ELF-1 (cell line): ENCODE data around the gene HOXD11.

ENCODE experiments used
- DNase-seq: peaks from one replicate; pipeline ENCODE4 v3.0.0-alpha.2; 2016; ENCODE audit warnings: low read depth, low spot score

Gene HOXD11

DNA sequence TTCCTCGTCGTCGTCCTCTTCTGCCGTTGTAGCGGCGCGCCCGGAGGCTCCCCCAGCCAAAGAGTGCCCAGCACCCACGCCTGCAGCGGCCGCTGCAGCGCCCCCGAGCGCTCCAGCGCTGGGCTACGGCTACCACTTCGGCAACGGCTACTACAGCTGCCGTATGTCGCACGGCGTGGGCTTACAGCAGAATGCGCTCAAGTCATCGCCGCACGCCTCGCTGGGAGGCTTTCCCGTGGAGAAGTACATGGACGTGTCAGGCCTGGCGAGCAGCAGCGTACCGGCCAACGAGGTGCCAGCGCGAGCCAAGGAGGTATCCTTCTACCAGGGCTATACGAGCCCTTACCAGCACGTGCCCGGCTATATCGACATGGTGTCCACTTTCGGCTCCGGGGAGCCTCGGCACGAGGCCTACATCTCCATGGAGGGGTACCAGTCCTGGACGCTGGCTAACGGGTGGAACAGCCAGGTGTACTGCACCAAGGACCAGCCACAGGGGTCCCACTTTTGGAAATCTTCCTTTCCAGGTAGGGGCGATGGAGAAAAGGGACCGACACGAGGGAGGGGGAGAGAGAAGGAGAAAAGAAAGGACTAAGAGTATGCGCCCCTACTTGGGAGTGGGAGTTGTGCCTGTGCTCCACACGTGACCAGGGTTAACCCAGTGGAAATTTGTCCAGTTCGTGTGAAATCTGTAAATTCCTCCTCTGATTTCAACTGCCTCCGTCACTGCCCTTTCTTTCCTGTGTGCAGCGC is 13.8 kb upstream of the HOXD11 start:
- DNase-seq: peak; percentile 55

DNA sequence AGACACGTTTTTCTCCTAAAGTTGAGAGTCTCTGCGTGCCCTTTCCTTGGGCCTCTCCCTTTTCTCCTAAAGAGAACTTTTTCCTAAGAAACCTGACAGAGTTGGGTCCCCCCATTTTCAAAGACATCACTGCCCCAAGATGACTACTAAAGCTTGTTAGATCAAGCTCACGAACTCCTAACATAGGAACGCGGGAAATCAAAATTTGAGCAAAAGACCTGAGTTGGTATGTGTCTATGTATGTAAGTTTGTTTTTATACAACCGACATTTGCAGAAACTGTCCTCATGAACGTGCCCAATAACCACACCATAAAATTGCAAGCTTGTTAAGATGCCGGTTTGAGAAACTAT is 13.2 kb upstream of the HOXD11 start:
- DNase-seq: no peak

DNA sequence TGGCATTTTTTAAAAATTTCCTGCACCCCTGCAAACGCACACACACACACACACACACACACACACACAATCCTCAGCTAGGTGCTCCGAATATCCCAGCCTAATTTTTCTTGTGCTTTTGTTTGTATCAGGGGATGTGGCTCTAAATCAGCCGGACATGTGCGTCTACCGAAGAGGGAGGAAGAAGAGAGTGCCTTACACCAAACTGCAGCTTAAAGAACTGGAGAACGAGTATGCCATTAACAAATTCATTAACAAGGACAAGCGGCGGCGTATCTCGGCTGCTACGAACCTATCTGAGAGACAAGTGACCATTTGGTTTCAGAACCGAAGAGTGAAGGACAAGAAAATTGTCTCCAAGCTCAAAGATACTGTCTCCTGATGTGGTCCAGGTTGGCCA is 12.7 kb upstream of the HOXD11 start:
- no peak for DNase-seq

DNA sequence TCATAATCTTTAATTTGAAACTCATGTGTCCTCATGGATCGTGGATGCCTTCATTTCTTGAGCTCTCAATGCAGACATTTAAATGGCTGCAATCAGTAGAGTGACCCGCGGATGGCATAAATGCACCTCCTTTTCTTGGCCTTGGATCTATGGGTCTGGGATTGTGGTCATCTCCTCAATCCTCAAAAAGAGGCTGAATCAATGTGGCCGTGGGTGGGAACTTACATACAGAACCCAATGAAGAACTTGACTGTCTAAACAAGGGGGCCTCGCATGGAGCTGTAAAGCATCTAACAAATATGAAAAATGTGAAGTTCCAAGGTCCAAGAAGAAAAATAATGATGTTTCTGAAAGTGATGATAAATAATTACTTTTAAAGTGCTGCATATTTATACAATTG is 11.7 kb upstream of the HOXD11 start:
- no peak for DNase-seq

DNA sequence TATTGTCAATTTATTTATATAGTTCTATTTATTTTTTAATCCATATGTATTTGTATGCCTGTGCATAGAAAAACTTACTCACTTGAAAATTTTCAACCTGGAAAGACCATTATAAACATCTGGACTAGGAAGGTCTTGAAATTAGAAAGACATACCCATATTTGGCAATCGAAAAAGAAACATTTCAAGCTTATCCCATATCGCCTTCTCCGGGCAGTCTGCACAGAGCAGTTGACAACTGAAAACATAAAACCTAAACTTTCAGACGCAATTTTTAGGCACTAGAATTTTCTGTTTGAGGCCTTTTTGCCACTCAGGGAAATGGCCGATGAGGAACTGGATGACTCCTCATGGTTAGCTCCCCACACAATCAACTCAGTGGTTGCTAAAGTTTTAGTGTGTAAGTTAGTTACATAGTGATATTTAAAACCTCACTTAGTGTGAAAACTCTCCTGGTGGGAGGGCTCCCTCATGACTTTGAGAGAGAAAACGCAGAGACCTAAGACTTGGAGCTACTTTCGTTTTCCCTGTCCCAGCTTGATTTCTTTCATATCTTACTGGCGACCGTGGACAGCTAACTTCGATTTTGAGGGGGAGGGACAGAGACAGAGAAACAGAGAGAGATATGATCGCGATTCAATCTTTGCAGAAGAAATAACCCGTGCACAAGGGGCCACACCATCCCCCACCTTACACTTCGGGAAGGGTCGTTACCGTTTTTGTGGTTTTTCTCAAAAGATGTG is 10.7 kb upstream of the HOXD11 start:
- no peak for DNase-seq

DNA sequence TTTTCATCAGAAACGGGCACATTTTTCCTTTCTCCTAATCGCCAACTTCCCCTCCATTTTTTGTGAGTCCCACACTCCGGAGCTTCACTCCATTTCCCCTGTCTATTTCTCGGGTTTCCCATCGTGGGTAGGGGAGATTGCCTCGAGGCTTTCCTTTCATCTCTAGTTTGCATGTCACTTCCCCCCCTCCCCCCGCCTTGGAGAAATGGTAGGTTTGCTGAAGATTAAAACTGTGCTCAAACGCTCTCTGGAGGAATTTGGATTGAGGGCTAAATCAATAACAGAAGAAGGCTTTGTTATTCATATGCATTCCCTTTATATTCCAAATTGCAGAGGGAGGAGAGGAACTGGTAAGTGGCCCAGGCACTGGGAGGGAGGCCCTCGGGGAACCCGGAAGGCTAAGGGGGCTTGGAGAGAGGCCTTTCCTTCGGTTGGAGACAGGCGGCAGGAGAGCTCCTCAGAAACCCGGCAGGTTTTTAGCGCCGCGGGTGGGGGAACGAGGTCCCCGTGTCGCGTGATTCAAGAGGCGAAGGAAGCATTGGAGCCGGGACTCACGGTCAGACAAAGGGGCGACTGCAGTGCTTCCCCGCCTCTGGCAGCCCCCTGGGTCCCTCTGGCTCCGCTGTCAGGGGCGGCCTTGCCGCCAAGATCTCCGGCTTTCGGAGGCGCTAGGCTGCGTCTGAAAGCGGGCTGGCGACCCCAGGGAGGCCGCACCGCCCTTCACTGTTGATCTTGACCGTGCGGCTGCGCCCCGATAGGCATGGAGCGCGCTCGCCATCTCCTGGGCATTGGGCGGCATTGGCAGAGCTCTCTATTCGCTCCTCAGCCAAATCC is 9.9 kb upstream of the HOXD11 start:
- peak; percentile 90 for DNase-seq

DNA sequence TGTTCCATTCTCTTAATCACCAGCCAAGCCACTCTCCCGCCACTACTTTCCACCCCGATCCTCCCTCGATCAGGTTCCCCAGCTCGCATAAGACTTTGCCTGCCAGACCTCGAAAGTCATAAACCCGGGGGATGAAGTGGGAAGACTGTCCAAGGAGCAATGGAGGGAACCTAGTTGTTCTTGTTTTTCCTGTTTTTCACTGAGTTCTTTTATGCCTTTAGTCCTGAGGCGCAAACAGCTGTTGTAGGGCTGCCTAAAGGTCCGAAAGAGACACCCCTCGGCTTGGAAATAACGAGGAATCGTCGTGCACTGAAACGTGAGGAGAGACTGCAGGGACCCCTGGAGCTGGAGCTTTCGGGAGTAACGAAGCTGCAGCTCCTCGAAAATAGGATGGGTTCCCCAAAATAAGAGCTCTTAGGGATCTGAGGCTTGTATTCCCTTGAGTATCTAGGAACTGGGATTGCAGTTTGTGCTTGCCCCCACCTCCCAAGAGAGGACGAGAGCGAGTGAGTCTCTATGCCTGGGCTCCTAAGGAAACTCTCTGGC is 9.2 kb upstream of the HOXD11 start:
- DNase-seq: peak; percentile 90

DNA sequence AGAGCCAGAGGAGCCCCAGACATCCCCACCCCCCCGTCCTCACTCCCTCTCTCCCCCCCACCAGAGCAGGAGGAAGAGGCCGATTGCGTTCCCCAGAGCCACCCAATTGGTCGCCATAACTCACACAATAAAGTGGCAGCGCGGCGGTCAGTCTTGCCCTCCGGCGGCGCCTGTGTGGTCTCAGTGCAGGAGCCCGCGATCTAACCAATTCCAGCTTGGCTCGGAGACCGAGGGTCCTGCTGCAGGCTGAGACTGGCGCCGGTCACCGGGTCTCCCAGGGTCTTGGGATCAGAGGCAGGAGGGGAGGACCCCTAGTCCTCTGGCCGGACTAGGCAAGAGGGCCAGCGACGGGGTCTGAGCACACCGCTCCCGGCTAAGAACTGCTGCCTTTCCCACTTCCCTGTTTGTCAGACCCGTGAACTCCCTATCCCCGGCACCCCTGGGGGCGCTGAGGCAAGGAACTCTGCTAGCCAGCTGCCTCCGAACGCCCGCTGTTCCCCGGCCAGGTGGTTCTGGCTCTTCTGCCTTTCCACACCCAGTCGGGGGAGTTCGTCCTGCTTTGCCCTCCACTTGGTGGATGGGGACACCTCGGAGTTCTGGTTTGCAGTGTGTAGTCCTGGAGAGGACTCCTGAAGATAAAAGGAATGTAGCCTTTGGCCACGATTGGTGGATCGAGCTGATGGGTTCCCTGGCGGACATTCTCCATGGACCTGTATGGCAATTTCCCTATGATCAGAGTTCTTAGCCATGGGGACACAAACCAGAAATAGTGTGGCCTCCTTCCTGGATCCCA is 8.5 kb upstream of the HOXD11 start:
- DNase-seq: peak; percentile 76

DNA sequence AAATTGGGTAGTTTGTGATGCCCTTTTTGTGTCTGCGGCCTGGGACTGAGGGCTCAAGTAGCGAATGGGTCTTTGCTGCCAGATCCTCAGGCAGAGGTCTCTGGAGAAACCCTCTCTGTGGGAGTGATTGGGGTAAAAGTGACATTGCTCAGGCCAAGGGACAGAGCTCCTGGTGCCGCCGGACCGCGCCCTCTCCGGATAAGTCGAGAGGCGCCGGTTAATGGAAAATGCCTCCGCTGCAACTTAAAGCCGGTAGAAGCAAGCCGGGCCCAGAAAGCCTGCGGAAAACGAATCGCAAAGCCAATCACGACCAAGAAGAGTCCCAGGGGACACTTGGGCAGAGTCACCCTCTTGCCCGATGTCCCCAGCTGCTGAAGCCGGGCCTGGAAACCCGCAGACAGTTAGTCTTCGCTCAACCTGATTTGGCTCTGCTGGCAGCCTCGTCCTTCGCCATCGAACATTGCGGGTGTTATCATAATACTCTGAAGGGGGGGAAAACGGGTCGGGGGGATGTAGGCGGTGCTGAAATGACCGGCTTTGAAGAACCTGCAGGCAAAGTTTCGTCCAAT is 7.8 kb upstream of the HOXD11 start:
- DNase-seq: peak; percentile 40

DNA sequence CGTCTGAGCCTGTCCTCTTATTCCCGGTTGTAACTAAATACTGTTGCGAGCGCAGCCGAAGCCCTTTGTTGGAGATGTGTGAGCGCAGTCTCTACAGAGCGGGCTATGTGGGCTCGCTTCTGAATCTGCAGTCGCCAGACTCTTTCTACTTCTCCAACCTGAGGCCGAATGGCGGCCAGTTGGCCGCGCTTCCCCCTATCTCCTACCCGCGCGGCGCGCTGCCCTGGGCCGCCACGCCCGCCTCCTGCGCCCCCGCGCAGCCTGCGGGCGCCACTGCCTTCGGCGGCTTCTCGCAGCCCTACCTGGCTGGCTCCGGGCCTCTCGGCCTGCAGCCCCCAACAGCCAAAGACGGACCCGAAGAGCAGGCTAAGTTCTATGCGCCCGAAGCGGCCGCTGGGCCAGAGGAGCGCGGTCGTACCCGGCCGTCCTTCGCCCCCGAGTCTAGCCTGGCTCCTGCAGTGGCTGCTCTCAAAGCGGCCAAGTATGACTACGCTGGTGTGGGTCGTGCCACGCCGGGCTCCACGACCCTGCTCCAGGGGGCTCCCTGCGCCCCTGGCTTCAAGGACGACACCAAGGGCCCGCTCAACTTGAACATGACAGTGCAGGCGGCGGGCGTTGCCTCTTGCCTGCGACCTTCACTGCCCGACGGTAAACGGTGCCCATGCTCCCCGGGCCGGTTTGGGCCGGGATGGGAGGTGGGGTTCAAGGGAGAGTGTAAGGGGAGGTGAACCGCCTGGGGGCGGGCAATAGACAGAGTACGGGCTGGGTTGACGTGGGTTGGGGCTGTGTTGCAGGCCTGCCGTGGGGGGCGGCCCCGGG is 7.1 kb upstream of the HOXD11 start, which contains the start of gene HOXD12:
Gene HOXD12 (plus strand): TSS at position 68 of the 819 bp plus-strand sequence. CDS start 7 bp downstream, at position 75.
- DNase-seq: peak; percentile 46

DNA sequence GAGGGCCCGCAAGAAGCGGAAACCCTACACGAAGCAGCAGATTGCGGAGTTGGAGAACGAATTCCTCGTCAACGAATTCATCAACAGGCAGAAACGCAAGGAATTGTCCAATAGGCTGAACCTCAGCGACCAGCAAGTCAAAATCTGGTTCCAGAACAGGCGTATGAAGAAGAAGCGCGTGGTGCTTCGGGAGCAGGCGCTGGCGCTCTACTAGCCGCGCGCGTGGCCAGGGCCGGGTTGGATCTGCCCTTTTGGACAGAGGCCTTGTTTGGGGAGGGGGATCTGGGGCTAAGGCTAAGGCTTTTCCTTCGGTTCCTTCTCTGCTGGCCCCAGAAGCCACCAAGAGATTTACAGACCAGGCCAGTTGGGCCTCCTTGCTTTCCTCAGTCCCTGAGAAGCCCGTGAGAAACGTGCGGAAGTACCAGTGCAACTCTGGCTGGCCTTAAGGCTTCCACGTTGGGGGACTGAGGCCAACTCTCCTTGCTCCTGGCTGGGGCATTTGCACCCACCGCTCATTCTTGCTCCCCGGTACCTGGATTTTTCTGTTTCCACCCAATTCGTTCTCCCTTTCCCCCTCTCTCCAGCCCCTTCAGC is 6.4 kb upstream of the HOXD11 start:
- DNase-seq: no peak

DNA sequence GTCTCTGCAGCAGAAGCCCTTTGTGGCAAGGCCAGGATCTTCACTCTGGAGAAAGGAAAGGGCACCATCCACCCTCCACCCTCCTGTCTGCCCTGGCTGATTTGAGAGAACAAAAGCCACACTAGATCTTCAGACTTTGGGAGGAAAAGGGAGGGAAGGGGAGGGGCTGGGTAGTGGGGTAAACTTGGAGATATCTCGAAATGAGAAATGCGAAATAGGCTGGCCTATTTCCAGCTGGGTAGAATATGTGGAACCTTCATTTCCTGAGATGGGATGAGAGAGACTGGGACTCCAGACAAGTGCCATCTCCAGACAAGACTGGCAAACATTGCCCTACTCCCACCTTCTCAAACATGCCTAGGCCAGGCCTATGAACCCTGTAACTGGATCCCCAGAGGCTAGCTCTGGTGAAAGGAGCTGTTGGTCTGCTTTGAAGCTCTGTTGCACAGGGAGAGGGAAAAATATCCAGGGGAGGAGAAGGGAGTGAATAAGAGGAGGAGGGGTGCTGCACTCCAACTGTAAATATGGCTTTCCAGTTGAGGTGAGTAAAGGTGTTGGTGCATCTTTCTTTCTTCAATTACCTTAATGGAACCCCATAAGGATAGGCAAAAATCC is 5.8 kb upstream of the HOXD11 start:
- no peak for DNase-seq

DNA sequence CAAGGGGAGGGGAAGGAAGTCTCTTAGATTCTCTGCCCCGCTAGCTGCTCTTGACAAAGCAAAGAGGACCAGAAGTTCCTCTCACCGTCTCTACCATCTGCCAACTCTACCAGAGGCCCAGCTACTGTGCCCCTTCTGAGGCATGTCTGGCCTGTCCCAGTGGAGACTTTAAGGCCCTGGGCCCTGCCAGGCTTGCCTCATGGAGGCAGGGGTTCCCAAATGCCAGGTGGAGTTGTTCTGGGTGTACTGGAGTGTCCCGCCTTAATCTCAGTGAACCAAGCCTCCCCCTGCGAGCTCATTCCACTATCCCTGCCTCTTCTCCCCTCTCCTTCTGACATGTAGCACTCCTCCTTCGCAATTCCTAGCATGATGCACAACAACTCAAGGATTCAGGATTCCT is 5.2 kb upstream of the HOXD11 start:
- no peak for DNase-seq

DNA sequence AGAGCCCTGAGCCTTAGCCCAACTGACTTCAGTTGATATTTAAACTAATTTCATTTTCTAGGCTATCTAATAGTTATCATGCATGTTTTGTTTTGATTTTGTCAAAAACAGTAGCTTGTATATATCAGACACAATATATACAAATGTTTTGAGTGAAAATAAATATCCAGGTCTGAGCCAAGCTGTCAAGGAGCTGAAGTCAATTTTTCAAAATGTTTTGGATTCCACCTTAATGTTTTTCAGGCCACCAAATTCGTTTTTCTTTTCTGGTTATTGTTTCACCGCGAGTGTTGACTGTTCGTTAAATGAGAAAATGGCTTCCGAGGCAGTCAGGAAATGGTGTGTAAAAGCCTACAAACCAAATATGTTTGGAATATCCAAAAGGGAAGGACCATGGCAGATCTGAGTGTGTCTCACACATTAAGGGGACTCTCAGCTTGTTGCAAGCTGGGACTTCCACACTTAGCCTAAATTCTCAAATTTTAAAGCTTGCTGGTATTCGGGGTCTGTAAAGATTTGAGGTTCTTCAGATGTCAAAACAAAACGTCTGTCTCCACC is 4.7 kb upstream of the HOXD11 start:
- DNase-seq: no peak

DNA sequence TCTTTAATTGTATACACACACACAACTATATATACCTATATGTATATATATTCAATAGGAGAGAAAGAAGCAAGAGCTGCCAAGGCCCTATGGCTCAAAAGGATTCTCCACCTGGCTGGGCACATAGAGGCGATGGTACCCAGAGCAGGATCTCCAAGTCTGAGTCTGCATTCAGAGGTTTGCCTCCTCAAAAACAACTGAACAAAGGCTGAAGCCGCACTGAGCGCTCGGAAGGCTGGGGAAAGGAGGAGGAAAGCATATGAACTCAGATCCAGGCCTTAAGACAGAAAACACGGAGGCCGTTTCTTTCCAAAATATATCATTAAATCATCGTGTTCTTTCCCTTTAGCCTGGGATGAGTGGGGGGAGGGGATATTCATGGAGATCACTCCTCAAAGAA is 3.9 kb upstream of the HOXD11 start:
- DNase-seq: no peak

DNA sequence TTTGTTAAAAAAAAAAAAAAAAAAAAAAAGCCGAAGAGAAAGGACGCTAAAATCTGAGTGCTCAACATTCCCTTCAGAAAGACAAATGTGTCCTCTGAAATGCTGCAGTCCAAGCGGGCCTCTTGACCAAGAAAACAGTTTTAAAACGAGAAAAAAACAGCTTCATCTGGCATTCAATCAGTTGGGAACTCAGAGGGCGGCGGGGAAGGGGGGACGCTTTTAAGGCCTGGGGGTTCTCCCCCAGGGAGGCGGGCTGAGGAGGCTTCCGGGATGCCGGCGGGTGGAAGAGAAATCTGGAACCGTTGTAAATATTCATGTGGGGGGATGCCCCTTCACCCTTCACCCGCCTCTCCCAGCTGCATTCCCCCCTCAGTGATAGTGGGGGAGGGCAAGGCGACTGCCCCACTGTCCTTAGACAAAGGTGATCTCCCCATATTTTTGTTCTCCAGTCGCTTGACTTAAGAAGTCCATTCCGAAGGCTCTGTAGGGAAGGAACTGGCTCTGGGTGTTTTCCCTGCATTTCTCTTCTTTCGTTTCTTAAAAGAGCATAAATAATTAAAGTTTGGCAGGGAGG is 3.3 kb upstream of the HOXD11 start:
- no peak for DNase-seq

DNA sequence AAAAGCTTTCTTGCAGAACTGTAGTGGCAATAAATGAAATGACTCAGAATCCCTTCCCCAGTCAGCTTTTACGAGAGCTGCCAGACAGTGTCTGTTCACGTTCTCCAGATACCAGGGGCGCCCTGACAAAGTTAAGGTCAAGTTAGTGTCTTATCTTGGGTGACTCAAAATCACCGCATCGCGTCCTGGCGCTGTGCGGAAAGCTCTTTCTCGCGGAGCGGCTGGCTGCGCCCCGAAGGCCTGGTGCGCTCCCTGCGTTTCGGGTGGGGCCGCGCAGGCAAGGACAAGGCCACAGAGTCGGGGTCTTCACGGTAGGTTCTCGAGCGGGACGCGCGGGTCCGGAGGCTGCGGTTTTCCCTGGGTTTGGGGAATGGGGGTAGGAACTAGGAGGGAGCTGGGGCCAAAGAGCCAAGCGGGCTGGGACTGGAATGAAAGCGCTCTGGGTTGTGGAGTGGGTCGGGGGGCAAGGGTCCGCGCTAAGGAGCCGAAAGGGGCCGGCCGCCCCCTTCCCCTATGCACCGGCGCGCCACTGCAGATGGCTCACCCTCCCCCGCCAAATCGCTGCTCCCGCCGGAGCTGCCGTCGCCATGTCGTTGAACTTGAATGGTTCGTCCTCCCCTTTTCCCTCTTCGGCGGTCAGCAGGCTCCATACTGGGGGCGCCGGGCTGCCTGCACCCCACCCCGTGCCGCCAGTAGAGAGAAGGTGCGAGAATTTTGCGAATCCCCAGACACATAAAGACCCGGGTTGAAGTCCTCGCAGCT is 2.6 kb upstream of the HOXD11 start:
- DNase-seq: peak; percentile 53
